T-helper 9 cell (primary cell): ENCODE results near the gene SHPK.
"Not testable (repeated sequence)": the region's sequence is repeated elsewhere in the genome, so short reads cannot be mapped to it uniquely, and the experiment has no call there.

Experiments
- DNase-seq: peaks from one replicate; pipeline ENCODE4 v3.0.0-alpha.2; 2020

SHPK gene

DNA sequence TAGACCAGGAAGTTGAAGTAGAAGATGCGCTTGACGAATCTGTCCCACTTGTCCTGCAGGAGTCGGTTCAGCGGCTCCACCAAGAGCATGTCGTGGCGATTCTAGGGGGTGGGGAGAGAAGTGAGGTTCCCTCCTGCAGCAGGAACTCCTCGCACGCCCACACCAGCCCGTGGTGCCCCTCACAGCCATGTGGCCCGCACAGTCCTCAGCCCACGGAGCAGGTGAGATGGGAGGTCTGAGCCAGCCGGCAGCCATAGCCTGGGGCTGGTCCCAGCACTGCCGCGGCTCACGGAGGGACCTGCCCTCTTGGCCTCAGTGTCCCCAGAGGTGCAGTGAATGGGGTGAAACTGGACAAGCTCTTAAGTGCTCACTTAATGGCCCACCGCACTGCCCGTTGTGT, 50.2 kb downstream of the SHPK start:
- DNase-seq, result no peak

GRCh38 chr17:3583456-3583855, 52.6 kb downstream of the SHPK start:
- no peak for DNase-seq

DNA sequence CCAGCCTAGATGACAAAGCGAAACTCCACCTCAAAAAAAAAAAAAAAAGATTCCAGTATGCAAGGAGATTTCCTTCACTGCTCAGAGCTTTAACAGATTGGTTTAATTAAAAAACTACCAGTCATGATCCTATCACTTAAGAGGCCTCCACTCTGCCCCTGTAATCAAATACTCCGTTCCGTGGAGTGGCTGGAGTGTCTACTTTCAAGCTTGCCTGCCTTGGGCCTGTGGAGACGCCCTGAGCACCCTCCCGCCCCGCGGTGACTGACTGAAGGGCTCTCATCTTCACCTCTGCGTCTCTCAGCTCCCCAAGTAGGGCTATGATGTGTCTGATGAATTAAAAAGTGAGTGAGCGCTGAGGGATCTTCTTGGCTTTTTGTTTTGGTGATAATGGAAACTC, 53.1 kb downstream of the SHPK start:
- DNase-seq, result no peak

DNA sequence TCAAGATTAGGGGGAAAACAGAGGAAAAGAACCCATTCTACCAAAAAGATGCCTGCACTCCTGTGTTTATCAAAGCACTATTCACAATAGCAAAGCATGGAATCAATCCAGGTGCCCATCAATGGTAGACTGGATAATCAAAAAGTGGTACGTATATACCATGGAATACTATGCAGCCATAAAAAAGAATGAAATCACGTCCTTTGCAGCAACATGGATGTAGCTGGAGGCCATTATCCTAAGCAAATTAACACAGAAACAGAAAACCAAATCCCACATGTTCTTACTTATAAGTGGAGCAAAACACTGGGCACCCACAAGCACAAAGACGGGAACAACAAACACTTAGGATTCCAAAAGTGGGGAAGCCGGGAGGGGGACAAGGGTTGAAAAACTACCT, 57.4 kb downstream of the SHPK start:
- DNase-seq, result not testable (repeated sequence)

DNA sequence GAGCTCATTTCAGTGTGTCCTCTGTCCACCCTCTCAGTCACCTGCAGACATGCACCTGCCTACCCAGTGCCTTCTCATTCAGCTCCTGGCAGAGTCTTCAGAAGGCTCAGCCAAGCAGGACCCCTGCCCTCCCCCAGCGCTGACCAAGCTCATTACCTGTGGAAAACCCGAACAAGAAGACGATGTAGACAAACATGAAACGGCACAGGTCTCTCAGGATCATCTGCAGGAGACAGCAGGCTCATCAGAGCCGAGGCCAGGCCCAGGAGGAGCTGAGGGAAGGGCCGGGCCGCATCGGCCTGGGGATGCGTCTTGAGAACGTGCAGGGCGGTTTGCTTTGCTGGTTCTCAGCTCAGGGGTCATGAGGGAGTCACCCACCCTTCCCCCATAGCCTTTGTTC, 59.1 kb downstream of the SHPK start:
- DNase-seq, result no peak

DNA sequence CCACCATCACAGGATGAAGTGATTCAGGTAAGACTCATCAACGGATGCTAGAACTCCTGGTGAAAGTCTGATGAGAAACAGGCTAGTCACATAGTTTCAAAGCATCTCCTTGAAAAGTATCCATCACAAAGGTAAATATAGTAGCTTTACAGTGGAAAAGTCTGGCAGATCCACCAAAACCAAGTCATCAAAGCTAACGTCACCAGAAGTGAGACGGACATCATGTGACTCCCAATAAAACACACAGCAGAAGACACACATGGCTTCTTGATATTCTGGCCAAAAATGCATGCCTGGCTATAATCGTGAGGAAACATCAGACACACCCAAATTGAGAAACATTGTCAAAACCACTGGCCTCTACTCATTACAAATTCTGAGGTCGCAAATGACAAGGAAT, 60.5 kb downstream of the SHPK start:
- DNase-seq, result no peak

DNA sequence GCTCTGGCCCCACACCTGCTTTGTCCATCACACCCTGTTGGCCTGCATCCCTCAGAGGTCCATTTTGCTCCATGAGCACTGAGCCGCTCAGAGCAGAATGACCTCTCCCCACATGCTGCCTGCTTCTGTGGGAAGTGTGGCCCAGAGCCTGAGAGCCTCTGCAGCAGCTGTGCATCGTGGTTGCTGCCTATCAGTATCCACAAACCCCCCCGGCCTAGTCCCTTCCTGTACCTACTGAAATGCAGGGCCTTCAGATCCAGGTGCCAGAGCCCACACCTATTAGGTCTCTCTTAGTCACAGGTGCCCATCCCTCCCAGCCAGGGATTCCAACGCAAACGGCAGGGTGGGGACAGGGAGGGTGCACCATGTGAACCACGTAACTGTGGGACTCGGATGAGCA, 61.8 kb downstream of the SHPK start:
- no peak for DNase-seq

DNA sequence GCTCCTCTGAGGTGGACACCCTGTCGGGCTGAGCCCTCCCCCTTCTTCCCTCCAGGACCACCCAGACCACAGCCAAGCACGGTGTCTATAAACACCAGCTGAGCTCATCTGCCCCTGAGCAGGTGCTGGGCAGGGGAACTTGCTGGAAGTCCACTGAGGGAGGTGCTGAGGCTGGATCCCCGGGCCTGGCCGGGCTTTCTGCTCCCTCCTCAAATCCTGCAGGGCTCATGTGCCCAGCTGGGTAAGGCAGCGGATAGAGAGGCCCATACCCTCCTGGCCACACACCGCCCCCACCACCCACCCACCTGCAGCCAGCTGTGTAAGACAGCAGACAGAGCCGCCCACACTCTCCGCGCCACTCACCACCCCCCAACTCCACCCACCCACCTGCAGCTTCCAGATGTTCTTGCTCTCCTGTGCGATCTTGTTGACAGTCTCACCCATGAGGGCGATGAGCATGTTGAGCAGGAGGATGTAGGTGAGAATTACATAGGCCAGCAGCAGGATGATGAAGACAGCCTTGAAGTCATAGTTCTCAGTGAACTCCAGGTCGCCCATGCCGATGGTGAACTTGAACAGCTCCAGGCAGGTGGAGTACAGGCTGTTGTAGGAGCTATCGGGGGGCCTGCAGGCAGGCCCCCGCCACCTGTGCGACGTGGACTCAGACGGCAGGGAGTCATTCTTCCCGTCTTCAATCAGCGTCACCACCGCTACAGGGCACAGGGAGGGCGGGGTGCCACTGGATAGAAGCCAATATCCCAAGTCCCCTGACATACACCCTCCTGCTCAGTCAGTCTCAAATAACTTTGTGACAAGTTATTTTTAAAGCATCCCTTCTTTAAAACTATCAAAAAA, 62.6 kb downstream of the SHPK start:
- DNase-seq, result no peak

DNA sequence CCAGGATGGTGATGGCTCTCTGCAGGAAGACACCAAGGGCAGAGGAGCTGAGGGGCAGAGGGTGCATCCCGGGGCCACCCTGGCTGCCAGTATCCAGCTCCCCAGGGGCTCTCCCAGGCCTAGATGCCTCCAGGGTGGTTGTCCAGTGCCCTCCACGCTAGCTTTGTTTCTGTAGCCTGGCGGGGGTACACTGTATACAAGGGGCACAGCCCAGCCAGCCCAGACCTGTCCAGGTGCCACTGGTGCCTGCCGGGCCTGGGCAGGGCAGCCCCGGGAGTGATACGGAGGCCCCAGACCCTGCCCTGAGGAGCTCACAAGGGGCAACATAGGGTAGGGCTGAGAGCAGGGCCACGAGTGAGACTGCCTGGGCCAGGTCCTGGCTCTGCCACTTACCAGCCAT, 63.8 kb downstream of the SHPK start:
- DNase-seq, result no peak

DNA sequence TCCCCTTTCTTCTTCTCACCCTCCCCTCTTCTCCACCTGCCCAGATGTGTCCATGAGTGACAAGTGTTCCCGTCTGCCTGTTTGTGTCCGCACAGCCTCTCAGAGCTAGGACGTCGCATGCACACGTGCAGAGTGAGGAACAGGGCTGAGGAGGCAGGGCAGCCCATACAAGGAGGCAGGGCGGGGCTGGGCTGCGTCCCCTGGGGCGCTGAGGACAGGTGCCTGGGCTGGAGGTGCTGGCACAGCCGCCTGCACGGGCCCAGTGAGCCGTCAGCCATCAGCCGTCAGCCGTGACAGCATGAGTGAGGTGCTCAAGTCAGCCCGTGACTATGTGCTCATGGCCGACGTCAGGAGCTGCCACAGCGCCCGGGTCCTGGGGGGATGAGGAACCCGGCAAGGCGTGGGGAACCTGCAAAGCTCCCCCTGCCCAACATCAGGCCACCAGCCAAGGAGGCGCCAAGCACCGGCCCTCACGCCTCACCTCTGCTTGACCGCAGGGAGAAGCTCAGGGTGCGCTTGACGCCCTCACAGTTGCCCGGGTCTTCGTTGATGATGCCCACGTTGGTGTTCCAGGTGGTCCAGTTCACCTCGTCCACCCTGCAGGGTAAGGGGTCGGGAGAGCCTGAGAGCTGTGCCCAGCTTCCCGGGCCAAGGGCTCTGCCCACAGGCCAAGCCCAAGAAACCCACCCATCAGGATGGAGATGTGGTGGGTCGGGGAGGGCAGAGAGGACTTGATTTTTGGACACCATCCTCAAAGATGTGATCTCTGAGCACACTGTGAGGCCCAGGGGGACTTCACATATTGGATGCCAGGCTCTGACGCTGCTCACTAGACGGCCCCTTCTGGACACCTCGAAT, 64.8 kb downstream of the SHPK start:
- DNase-seq, result no peak

GRCh38 chr17:3569534-3570137, 66.4 kb downstream of the SHPK start:
- DNase-seq, result no peak

GRCh38 chr17:3566551-3566950, 69.5 kb downstream of the SHPK start:
- DNase-seq, result no peak

DNA sequence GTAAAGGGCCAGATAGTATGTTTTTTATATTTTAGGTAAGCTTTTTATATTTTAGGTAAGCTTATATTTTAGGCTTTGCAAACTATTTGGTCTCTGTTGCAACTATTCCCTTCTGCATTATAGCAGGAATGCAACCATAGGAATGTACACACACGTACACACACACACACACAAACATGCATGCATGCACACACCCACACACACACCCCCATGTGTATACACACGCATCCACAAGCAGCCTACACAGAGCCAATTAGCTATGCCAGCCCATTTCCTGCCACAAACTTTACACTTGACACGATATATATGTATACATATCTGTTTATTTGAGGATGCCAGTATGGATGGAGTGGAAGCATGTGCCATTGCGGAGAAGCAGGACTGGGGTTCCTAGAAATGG, 70.9 kb downstream of the SHPK start:
- no peak for DNase-seq

DNA sequence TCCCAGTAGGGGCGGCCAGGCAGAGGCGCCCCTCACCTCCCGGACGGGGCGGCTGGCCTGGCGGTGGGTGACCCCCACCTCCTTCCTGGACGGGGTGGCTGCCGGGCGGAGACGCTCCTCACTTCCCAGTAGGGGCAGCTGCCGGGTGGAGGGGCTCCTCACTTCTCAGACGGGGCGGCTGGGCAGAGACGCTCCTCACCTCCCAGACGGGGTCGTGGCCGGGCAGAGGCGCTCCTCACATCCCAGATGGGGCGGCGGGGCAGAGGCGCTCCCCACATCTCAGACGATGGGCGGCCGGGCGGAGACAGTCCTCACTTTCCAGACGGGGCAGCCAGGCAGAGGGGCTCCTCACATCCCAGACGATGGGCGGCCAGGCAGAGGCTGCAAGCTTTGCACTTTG, 71.8 kb downstream of the SHPK start:
- DNase-seq, result not testable (repeated sequence)

DNA sequence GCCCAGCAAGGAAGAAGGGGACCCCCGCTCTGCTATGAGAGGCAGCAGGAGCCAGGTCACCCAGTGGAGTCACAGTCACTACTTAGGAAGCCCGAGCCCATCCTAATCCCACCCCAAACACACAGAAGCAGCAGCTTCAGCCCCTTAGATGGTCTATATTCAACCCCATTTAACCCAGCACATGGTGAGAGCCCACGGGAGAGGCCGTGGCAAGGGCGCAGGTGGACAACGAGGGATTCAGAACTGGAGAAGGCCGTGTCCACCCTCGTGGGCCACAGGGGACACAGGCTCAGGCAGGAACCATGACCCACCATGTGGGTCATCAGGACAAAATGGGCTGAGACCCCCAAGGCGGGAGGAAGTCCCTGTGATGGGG, 76.8 kb downstream of the SHPK start:
- no peak for DNase-seq

DNA sequence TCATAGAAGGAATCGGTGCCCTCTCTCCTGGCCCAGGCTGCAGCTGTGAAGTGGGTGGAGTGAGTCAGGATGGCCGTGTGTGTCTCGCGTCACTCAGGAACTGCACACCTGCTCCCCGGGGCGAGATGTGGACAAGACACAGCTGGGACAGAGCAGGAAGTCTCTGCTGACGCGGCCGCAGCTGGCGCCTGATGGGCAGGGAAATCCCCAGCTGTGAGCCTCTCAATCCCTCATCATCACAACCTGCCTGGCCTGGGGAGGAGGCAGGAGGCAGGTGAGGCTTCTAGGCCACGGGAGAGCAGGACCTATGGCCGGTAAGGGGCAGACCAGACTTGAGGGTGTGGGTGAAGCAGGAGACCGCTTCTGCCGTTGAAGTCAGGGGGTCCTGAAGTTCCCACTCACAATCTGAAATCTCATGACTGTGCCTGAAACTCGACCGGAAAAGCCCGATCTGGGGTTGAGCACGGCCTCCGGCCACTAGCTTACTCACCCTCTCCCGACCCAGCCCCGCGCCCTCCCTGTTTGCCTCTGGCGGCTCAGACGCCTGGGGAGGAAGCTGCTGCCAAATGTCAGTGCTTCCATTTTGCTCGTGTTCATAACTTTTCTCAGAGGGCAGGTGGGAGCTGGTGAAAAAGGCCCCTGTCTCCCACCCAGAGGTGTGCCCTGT, 77.3 kb downstream of the SHPK start:
- peak; percentile 45 for DNase-seq
